Right forelimb (tissue), 1 donor: ENCODE data around the gene PPL.
"Not testable (repeated sequence)": the region's sequence is repeated elsewhere in the genome, so short reads cannot be mapped to it uniquely, and the experiment has no call there.

Source experiments
- DNase-seq: peaks from one replicate; pipeline ENCODE4 v3.0.0-alpha.2; 2018

PPL gene

DNA sequence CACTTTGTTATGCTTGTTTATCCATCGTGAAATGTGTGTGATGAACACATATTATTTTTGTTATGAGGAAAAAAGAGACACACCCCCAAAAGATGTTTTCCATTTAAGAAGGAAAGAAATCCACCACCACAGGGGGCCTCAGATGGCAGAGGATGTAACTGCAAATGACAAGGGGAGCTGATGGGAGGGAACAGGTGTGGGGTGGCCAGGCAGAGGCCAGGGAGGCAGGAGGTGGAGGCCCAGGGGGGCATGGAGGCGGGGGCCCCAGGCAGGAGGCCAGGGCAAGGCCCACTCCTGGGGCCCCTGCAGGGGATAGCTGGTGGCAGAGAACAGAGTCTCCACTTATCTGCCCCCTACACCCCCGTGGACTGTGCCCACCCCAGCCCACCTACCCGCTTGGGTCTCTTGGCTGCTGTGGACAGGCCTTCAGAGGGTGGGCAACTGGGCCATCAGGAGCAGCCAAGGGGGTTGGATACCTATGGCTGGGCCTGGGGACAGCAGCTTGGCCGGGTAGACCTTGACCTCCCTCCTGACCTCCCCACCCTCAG, 28.0 kb downstream of the PPL start:
- no peak for DNase-seq

DNA sequence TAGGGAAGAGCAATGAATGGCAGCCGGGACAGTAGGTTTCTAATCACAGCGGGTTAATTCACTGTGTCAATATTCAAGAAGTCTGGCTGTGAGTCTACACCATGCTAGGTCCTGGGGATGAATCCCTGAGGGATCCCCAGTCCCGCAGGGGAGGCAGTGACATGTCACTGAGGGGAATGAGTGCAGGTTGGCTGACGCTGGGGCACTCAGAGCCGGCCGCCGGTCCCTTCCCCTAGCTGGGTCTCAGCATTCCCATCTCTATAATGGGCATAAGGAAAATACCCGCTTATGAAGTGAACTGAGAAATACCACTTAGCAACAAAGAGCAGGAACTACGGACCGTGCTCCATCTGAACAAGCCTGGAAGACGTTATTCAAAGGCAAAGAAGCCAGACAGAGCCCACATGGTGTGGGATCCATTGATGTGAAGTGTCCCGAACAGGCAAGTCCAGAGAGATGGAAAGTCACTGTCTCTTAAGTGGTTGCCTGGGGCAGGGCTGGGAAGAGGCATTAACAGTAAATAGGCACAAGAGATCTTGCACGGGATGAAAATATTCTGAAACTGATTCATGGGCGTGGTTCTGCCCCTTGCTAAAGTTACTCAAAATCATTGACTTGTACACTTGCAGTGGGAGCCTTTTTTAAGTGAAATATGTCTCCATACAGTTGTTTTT, 31.9 kb downstream of the PPL start:
- no peak for DNase-seq

DNA sequence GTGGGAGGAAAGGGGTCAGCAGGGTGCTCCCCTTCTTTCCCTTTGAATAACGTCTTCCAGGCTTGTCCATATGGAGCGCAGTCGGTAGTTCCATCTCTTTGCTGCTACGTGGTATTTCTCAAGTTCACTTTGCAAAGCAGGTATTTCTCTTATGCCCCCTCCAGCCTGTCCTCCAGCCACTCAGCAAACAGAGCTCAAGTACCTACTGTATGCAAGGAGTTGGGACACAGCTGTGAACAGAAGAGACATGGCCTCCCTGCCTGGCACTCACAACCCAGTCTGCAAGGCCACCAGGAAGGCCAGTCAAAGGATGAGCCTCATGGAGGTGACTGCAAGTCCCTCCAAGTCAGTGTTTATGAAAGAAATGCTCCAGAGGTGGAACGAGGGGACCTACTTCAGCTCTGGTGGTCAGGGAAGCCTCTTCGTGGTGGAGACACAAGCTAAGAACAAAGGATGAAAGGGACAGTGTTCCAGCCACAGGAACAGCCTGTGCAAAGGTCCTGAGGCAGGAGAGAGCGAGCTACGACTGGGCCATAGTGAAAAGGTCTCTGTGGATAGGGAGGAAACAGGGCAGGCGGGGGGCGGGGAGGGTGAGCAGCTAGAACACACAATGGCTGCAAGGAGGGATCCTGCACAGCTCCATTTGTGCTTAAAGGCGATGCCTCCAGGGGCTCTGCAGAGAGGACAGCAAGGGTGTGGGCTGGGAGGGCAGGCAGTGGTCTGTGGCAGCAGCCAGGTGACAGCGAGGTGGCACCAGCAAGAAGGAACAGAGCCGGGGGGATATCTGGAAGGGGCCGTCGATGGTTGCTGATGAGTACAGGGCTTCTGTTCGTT, 32.6 kb downstream of the PPL start:
- DNase-seq, result no peak

DNA sequence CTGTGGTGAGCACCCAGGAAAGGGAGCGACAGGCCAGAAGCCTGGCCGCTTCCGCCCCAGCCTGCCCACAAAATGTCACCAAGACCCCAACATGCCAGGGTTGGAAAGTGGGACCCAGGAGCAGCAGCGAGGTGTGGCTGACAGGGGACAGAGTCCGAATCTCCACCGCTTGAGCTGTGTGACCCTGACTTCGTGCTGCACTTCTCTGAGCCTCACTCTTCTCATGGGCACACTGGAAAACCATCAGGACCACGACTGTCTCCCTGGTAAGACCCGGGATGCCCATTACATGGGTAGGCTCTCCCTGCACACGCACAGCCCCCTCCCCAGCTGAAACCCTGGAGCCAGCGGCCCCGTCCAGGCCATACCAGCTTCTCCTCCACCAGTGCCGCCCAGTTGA, 34.9 kb downstream of the PPL start:
- DNase-seq, result no peak

DNA sequence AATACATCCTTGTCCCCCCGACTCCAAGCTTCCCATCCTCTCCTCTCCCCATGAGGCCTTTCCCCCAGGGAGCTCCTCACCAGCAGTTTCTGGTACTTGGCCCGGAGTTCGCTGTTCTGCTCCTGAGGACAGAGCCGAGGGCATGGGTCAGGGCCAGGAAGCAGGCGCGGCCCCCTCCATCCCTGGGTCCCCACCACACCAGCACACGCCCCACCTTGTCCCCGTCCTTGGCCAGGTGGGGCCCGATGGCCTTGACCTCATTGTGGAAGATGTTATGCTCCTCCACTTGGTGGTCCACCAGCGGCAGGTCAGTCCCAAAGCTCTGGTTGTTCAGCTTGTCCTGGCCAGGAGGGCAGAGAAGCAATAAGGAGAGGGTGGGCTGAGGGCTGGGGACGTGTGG, 36.2 kb downstream of the PPL start:
- no peak for DNase-seq

DNA sequence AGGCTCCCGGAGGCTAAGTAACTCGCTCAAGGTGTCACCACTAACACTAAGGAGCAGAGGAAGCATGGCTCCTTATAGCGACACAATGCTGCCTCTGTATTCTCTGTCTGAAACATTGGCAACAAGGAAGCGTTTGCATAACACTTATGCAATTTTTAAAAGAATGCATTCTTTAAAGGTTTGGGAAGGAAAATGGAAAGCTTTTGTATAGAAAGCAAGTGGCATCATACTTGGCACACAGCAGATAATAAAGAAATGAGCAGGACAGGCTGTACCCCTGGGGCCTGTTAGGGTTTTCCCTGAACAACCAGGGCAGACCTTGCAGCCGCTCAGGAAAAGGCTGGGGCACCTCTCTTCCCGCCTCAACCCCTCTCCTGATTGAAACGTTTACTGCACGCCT, 36.9 kb downstream of the PPL start:
- DNase-seq, result no peak

DNA sequence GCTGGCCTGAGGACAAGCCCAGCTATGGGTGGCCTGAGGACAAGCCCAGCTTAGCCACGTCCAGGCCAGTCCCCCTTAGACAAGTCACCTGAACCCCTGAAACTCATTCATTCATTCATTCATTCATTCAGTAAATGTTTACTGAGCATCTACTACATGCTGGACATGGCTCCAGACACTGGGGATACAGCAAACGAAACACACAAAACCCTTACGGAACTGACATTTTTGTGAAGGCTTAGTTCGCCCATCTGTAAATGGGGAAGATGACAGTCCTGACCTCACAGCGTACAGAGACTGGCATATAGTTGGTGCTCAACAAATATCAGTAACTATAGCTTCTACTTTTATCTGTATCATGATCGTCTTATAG, 37.5 kb downstream of the PPL start:
- DNase-seq, result no peak

DNA sequence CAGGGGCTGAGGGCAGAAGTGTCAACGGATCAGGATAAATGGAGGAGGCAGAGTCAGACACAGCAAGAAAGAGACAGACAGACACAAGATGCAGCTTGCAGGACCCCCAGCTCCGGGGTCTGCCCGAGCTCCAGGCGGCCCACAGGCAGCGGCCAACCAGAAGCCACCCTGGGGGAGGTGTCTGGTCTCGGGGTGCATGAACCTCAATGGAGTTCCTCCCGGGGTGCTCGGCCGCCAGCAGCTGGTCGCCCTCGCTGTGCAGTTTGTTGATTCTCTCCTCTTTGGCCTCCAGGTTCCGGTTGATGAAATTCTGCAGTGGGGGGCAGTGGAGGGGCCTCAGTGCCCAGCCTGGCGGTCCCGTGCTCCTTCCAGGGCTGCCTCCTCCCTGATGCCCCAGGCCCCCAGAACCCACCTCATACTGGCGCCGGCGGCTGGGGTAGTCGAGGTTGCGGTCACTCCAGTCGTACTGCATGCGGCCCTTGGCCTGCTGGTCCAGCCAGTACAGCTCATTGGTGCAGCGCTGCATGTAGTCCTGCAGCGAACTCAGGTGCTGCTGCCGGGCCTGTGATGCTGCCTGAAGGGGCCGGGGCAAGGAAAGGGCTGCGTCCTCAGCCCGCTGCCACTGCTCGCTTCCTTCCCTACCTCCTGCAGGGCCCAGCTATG, 38.0 kb downstream of the PPL start:
- DNase-seq, result no peak

DNA sequence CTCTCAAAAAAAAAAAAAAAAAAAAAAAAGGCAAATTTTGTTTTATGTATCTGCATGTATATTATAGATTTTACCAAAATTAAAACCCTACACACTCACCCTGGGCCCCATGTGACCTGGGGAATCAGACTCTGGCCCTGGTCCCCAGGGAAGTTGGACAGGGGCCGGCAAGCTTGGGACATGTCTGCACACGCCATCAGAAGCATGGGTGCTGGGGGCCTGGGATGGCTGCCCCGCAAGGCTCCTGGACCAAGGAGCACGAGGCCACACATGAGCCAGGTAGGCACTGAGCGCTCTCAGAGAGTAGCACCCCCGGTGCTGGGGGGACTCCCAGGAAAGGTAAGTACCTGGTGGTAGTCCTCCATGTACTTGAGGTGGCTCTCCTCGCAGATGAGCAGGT, 39.6 kb downstream of the PPL start:
- DNase-seq, result no peak

DNA sequence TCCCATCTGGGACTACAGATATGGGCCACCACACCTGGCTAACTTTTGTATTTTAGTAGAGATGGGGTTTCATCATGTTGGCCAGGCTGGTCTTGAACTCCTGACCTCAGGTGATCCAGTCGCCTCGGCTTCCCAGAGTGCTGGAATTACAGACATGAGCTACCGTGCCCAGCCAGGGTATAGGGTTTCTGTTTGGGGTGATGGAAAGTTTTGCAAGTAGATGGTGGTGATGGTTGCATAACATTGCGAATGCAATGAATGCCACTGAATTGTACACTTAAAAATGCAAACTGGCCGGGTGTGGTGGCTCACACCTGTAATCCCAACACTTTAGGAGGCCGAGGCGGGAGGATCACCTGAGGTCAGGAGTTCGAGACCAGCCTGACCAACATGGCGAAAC, 40.2 kb downstream of the PPL start:
- DNase-seq, result not testable (repeated sequence)

DNA sequence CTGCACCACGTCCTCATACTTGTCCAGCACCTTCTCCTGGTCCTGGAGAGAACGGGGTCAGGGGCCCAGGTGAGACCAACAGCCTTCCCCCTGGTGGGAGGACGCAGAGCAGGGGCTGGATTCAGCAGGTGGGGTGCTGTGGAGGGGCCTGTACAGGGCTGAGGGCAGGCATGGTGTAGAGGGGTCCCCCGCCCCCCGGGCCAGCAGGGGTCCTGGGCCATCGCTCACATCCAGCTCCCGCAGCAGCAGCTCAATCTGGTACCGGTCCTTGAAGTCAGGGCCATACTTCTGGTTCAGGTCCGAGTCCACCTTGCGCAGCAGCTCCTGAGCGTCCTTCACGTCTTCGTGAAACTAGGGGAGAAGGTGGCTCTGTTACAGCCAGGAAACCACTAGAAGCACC, 41.6 kb downstream of the PPL start:
- no peak for DNase-seq

DNA sequence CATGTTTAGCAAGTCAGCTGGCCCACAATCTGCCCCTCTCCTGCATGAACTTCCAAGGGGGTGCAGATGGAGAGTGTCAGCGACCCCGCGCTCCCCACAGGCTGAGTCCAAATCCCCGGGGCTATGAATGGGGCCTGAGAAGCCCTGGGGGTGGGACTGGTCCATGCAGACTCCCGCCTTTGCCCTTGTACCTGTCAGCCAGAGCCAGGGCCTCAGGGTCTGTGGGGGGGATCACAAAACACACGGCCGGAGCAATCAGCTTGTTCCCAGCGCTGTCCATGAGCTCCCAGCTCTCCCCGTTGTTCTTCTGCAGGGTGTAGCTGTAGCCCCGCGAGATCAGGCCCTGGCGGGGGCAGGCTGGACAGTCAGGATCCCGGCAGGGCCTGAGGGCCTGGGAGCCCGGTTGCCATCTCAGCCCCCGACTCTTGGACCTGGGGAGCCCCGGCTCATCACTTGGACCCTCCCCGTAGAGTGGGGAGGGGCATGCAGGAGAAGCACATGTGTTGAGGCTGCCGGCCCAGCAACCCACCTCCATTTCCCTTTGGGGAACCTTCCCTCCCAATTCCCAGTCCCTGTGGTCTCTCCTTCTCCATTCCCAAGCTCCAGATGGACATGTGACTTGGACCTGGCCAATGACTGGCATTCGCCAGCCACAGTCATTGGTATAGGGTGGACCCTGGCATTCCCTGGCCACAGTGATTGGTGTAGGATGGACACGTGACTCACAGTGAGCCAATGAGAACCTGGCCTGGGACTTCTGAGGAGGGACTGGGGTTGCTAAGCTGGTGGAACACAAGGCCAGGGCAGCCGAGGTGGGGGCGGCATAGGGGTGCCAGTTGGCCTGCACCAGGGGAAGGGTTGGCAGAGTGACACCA, 42.4 kb downstream of the PPL start:
- DNase-seq, result no peak

DNA sequence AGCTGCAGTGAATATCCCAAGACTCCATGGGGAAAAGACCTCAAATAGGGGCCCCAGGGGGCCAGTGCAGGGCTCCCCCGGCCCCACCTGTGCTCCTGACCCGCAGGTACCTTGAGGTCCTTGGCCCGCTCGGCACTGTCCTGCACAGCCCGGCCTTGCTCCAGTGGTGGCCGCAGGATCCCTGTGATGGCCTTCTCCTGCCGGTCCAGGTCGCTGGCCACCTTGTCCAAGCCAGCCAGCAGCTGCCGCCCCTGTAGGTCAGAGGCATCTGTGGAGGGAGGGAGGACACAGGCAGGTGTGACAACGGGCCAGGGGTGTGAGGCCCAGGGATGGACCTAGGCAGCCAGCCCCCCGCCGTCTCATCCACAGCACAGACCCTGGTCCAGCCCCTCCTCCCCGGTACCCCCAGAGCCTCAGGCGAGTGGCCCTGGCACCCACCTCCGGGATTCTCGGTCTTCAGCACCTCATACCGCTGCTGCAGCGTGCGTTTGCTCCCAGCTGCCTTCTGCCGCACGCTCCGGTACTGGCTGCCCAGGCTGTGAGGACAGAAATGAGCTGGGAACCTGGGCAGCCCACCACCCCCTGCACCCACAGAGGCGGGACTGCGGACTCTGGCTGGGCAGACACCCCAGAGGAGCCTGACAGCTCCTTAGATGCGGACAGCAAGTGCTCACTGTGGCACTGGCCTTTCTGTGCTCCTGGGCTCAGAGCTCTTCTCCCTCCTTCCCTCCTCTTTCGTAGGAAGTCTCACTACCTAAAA, 43.7 kb downstream of the PPL start:
- DNase-seq, result no peak

DNA sequence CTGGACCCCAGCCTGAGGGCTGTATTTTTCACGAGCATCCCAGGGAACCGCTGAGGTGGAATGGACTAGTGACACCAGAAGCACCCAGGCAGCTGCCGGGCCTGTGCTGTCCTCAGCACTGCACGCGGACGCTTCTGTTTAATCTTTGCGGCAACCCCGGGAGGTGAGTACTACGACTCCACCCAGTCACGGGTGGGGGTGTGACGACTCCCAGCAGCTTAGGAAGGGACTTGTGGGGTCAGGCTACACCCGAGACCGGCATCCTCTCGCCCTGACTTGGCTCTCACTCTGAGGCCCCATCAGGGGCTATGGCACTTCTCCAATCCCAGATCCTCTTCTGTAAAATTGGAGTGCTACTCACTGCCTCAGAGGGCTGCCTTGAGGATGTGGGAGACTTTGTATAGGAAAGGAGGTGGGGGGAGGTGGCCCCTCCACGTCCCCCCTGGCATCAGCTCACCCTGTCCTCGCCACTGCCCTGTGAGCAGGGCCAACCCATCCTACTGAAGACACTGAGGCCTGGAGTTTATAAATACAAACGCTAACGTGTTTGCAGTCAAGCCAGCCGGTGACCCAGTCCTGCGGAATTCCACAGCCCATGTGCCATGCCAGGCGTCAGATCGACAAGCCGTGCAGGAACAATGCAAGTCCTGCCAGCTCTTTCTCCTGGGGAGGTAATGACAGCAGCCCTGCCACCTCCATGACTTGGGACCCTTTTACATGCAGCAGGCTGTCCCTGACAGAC, 44.4 kb downstream of the PPL start:
- peak; percentile 72 for DNase-seq

DNA sequence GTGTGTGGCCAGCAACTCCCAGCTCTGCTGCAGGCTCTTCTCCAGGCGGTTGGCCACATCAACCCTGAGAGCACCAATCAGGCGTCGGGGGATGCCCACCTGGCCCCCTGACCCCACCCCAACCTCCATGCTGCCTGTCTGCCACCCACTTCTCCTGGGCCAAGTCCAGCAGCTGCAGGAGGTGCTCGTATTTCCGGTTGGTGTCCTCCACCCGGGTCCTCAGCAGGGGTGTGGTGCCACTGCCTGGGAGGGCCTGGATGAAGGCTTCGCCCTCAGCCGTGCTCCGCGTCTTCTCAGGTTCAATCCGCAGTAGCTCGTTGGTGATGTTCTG, 45.1 kb downstream of the PPL start:
- no peak for DNase-seq

DNA sequence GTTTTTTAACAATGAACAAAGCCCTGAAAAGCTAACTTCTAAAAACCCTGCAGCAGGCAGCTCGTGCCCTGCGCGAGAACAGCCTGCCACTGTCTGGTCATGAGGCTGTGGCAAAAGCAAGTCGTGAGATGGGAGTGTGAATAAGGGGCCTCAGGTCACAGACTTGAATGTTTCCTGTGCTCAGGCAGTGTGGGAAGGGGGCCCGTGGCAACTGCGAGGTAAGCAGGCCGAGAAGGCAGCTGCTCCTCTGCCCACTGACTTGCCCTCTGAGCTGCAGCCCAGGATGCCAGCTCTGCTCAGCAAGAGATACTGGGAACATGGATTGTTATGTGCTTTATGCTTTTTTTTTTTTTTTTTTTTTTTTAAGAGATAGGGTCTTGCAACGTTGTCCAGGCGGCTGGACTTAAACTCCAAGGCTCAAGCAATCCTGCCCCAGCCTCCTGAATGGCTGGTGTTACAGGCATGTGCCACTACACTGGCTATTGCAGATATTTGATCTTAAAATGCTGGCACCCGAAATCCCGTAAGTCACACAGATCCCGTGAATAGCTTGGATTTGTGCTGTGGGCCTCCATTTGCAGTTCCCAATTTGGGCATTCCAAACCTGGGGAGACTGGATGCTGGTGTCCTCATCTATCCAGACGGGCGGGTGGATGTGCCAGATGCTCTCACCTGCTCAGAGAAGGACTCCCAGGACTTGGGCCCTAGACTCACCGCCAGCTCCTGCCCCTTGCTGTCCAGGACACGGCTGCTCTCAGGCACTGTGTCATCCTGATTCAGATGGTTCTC, 45.7 kb downstream of the PPL start:
- DNase-seq, result no peak

DNA sequence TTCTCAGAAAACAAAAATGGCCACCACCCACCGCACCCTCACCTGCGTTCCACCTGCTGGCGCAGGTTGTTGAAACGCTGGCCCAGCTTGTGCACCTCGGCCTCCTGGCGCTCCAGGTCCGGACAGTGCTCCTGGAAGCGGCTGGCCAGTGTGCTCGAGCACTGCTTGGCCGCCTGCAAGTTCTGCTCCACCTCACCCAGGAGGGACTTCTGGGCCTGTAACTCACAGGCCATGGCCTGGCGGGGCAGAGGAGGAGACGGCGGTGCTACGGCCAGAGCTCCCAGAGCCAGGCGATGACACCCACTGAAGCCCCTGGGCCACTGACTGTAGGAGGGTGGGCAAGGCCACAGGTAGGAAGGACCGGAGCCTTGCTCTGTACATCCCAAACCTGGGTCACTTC, 46.3 kb downstream of the PPL start:
- no peak for DNase-seq

DNA sequence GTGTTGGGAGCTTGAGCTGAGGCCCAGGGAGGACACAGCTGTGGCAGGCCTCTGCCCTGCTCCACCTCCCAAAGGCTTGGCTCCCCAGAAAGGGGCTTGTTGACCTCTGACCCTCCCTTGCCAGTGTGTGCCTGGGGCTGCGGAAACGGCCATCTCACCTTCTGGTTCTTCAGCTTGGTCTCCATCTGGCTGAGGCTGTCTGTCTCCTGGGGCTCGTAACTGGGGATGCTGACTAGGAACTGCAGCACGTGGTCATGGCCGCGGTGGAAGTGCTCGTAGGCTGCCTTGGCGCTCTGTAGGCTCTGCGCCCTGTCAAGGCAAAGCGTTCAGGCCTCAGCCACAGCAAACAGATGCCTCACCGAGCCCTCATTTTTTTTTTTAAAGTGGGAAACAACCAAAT, 46.9 kb downstream of the PPL start:
- DNase-seq, result no peak

DNA sequence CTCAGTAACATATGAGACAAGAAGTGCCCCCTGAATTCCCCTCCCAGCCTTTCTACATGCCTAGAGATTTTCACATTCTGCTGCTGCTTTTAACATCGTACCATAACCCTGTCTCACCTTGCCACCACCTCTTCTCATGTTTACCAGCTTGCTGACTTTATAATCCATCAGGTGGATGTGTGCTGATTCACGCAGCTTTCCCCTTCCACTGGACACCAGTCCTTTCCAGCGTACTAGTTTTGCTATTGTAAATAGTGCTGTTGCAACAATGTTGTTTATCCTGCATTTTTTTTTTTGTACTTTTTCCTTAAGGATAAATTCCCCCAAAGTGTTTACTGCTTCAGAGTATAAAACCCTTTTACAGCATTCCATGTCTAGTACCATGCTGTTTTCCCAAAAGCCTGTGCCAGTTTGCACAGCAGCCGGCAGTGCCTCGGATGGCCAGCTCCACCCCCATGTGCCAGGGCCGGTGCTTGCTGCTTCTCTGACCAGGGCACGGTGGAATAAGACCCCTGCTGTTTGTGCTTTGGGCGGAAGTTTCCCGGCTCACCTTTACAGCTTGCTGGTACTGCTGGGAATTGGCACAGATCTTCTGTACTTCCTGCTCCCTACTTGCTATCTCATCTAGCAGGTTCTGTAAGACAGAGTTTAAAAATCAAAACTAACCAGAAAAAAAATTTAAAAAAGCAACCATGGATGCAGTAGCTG, 48.4 kb downstream of the PPL start:
- no peak for DNase-seq

DNA sequence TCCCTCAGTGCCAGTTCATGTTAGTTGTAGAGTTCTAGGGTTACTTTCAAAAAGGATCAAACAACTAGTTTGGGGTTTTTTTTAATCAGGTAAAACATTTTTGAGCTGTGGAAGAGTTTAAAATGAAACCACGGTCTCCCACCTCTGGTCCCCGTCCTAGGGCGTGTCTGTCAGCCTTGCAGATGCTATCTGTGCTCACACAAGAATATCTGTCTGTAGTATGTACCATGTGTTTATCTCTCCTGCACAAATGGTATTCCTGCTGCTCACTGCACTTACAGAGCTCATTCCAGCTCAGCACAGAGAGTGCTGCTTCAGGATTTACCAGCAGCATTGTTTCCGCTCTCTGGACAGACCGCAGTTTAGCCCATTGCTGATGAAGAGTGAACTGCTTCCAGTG, 50.8 kb downstream of the PPL start:
- DNase-seq, result no peak
